Liver (tissue), 9 donors: ENCODE results near the gene SPEN. TPM values are rescaled to one million over a fixed set of nuclear protein-coding genes. Genes with fewer than 3 reads are reported as not detected.

ENCODE experiments used
- DNase-seq: peaks from one replicate; pipeline ENCODE4 v3.0.0-alpha.2; 2017; ENCODE audit warnings: low spot score
- H3K27ac ChIP-seq, 2 donors: one replicate each; pipeline ENCODE4 v1.7.0; 2013; ENCODE audit warnings: inconsistent platforms in 2 of 2, low read length in 2 of 2, control low read depth in 1 of 2, low read depth in 1 of 2, mild to moderate bottlenecking in 1 of 2
- H3K27me3 ChIP-seq, 4 donors: one replicate each; pipeline versions ENCODE4 v1.6.1 to v1.7.0; 2013; ENCODE audit warnings: low read length in 3 of 4, inconsistent platforms in 1 of 4, mild to moderate bottlenecking in 1 of 4, moderate library complexity in 1 of 4; ENCODE audit not compliant: control insufficient read depth in 4 of 4, insufficient read depth in 4 of 4
- H3K36me3 ChIP-seq, 4 donors: one replicate each; pipeline versions ENCODE4 v1.6.1 to v1.7.0; 2013; ENCODE audit warnings: low read length in 3 of 4, mild to moderate bottlenecking in 3 of 4, low read depth in 1 of 4, moderate library complexity in 1 of 4; ENCODE audit not compliant: control insufficient read depth in 4 of 4, insufficient read depth in 3 of 4
- H3K4me1 ChIP-seq, 4 donors: one replicate each; pipeline versions ENCODE4 v1.6.1 to v1.7.0; 2013; ENCODE audit warnings: low read length in 3 of 4, mild to moderate bottlenecking in 3 of 4, moderate library complexity in 1 of 4; ENCODE audit not compliant: control insufficient read depth in 4 of 4, insufficient read depth in 4 of 4
- H3K4me3 ChIP-seq, 3 donors: one replicate each; pipeline versions ENCODE4 v1.6.1 to v1.7.0; 2013; ENCODE audit warnings: low read length in 3 of 3, control low read depth in 1 of 3, low read depth in 1 of 3, mild to moderate bottlenecking in 1 of 3
- H3K9ac ChIP-seq, 2 donors: one replicate each; pipeline ENCODE4 v1.7.0; 2013; ENCODE audit warnings: low read length in 2 of 2, mild to moderate bottlenecking in 2 of 2, moderate library complexity in 2 of 2, control low read depth in 1 of 2, low read depth in 1 of 2
- H3K9me3 ChIP-seq, 4 donors: one replicate each; pipeline versions ENCODE4 v1.6.1 to v1.7.0; 2013; ENCODE audit warnings: low read length in 3 of 4; ENCODE audit not compliant: control insufficient read depth in 4 of 4
- ATF3 ChIP-seq: IDR thresholded peaks from 2 replicates; pipeline ENCODE4 v1.6.1; 2016; ENCODE audit warnings: antibody characterized with exemption
- CTCF ChIP-seq: fragments of 150-350 bp; IDR thresholded peaks from 2 replicates; pipeline ENCODE4 v1.5.1; 2017; ENCODE audit warnings: improper control_type of control experiment, low read depth, low read length; ENCODE audit not compliant: missing input control
- EGR1 ChIP-seq, 2 donors: IDR thresholded peaks; 2 replicates each; pipeline ENCODE4 v1.6.1; 2016 to 2018; ENCODE audit warnings: antibody characterized with exemption in 2 of 2, low read depth in 2 of 2
- FOXA1 ChIP-seq: IDR thresholded peaks from 2 replicates; pipeline ENCODE4 v1.6.1; 2016; ENCODE audit warnings: antibody characterized with exemption
- FOXA2 ChIP-seq: IDR thresholded peaks from 2 replicates; pipeline ENCODE4 v1.6.1; 2016; ENCODE audit warnings: antibody characterized with exemption
- GABPA ChIP-seq, 2 donors: IDR thresholded peaks in 1 of 2; conservative IDR thresholded peaks in 1 of 2; 2 replicates each; pipeline ENCODE4 v1.6.1; 2016; ENCODE audit warnings: antibody characterized with exemption in 2 of 2, mild to moderate bottlenecking in 1 of 2, moderate library complexity in 1 of 2
- HNF4A ChIP-seq, 2 donors: conservative IDR thresholded peaks; 2 replicates each; pipeline ENCODE4 v1.6.1; 2016; ENCODE audit warnings: antibody characterized with exemption in 2 of 2, mild to moderate bottlenecking in 2 of 2
- HNF4G ChIP-seq: IDR thresholded peaks from 2 replicates; pipeline ENCODE4 v1.6.1; 2016; ENCODE audit warnings: antibody characterized with exemption
- JUND ChIP-seq, 2 donors: IDR thresholded peaks; 2 replicates each; pipeline ENCODE4 v1.6.1; 2016; ENCODE audit warnings: antibody characterized with exemption in 2 of 2
- MAX ChIP-seq: IDR thresholded peaks from 2 replicates; pipeline ENCODE4 v1.6.1; 2016; ENCODE audit warnings: antibody characterized with exemption
- NR2F2 ChIP-seq: IDR thresholded peaks from 2 replicates; pipeline ENCODE4 v1.6.1; 2016; ENCODE audit warnings: antibody characterized with exemption
- RAD21 ChIP-seq, 2 donors: IDR thresholded peaks; 2 replicates each; pipeline ENCODE4 v1.6.1; 2016; ENCODE audit warnings: antibody characterized with exemption in 2 of 2, mild to moderate bottlenecking in 2 of 2
- REST ChIP-seq: IDR thresholded peaks from 2 replicates; pipeline ENCODE4 v1.6.1; 2016; ENCODE audit warnings: antibody characterized with exemption, mild to moderate bottlenecking
- RXRA ChIP-seq, 2 donors: IDR thresholded peaks; 2 replicates each; pipeline ENCODE4 v1.6.1; 2017 to 2018; ENCODE audit warnings: antibody characterized with exemption in 2 of 2, mild to moderate bottlenecking in 1 of 2
- SP1 ChIP-seq: IDR thresholded peaks from 2 replicates; pipeline ENCODE4 v1.6.1; 2018; ENCODE audit warnings: antibody characterized with exemption, mild to moderate bottlenecking
- TAF1 ChIP-seq: conservative IDR thresholded peaks from 2 replicates; pipeline ENCODE4 v1.6.1; 2016; ENCODE audit warnings: antibody characterized with exemption, mild to moderate bottlenecking
- YY1 ChIP-seq: IDR thresholded peaks from 2 replicates; pipeline ENCODE4 v1.6.1; 2016; ENCODE audit warnings: antibody characterized with exemption, mild to moderate bottlenecking
- ZBTB33 ChIP-seq: IDR thresholded peaks from 2 replicates; pipeline ENCODE4 v1.6.1; 2016; ENCODE audit warnings: antibody characterized with exemption
- WGBS: extraction: QIAGEN DNeasy Blood & Tissue Kit; methylation state at CpG from one replicate; pipeline ENCODE4 v1.1.7; 2013; 5-methylcytosine and 5-hydroxymethylcytosine counted together
- polyA plus RNA-seq, 2 donors: library from polyadenylated mRNA; stranded (reverse) in 1 of 2; unstranded in 1 of 2; fragments of 200-250 nt in 1 of 2; fragments of >200 nt in 1 of 2; fragmentation: Nextera tagmentation in 1 of 2; extraction: Ambion mirVana in 1 of 2; gene quantifications; one replicate each; pipeline versions ENCODE4 v1.2.1 to v1.2.3, GENCODE V29; 2013 to 2015
- total RNA-seq, 2 donors: library from RNA; depleted of rRNA; stranded (reverse); fragments of >200 nt; gene quantifications; one replicate each; pipeline ENCODE4 v1.2.3, GENCODE V29; 2014
- donor health status: healthy.
- donor health status: healthy.
- donor health status: healthy.
- donor health status: healthy.
- donor health status: healthy.

Gene SPEN
- total and polyA plus RNA-seq, 4 donors = 7.4 to 29.4 (median 15.2) TPM

GRCh38 chr1:15848143-15848928, 829 bp downstream of the SPEN start:
- peak overlapping the region; percentile 91 to 99 (median 98) for H3K4me3 ChIP-seq
- no peak for TF ChIP-seq FOXA2
- no peak for TF ChIP-seq ATF3
- TF ChIP-seq RXRA (IDR thresholded peaks at IDR 0.05) = no peak
- H3K36me3 ChIP-seq = no peaks in the 10 kb centered on the region
- DNase-seq = peak; percentile 68
- no peaks in the 10 kb centered on the region for H3K27me3 ChIP-seq
- WGBS = under 1% methylated on average over 104 of the region's 104 CpGs
- H3K27ac ChIP-seq = peak overlapping the region; percentile 98
- peaks cover 12 to 58% (median 44%) of the 10 kb centered on the region in 4 donors for H3K4me1 ChIP-seq
- H3K9me3 ChIP-seq = no peaks in the 10 kb centered on the region
- peak overlapping the region; percentile 93 to 99 for H3K9ac ChIP-seq

GRCh38 chr1:15848929-15849774, 1.6 kb downstream of the SPEN start:
- DNase-seq = peak; percentile 84
- H3K9ac ChIP-seq = peak overlapping the region; percentile 93 to 99
- peak overlapping the region; percentile 98 for H3K27ac ChIP-seq
- H3K27me3 ChIP-seq = no peaks in the 10 kb centered on the region
- H3K9me3 ChIP-seq = no peaks in the 10 kb centered on the region
- H3K36me3 ChIP-seq = no peaks in the 10 kb centered on the region
- WGBS = under 1% methylated on average over 44 of the region's 44 CpGs
- H3K4me3 ChIP-seq = peak overlapping the region; percentile 91 to 99 (median 98)
- H3K4me1 ChIP-seq = peaks cover 12 to 51% (median 38%) of the 10 kb centered on the region in 4 donors
- TF ChIP-seq GABPA (IDR thresholded peaks at IDR 0.05 in 1 of 2, conservative IDR thresholded peaks at IDR 0.05 in 1 of 2) (no peak), HNF4A (conservative IDR thresholded peaks at IDR 0.05) (no peak), TAF1 (peak; percentile 93), ZBTB33 (peak; percentile 17), FOXA1 (no peak), FOXA2 (no peak), MAX (peak; percentile 13), NR2F2 (no peak), RXRA (IDR thresholded peaks at IDR 0.05) (peak; percentile 33 to 47), SP1 (peak; percentile 43), HNF4G (no peak), ATF3 (peak; percentile 29), EGR1 (IDR thresholded peaks at IDR 0.05; ENCODE audit: low read depth in 2 of 2) (peak in 1 of 2 donors; percentile 49), RAD21 (IDR thresholded peaks at IDR 0.05) (peak in 1 of 2 donors; percentile 23), YY1 (peak; percentile 97), CTCF (no peak), JUND (IDR thresholded peaks at IDR 0.05) (peak; percentile 55 to 77), REST (peak; percentile 58)
